IMR-90 (cell line): ENCODE data around the gene GJA4. TPM values are rescaled to one million over a fixed set of nuclear protein-coding genes. Genes with fewer than 3 reads are reported as not detected.

Experiments used
- ATAC-seq: fragments of 200-7000 bp; cut with Tn5 transposase; 2 replicates; pipeline ENCODE4 v1.9.1; 2020; ENCODE audit warnings: low read depth, mild to moderate bottlenecking, moderate library complexity
- BruUV-seq: library from RNA; stranded (reverse); fragments of 400-500 nt; replicated peaks from 2 replicates; lab custom pipeline; 2021; lab: Mats Ljungman, UMichigan
- CTCF ChIA-PET: fragments of 300-600 bp; formaldehyde crosslinking; extraction: SDS; loops from one replicate; lab custom pipeline; 2021; ENCODE audit warnings: antibody characterized with exemption; lab: Yijun Ruan, JAX
- POLR2A ChIA-PET: fragments of 300-600 bp; sonication (Branson Sonifier 250); formaldehyde crosslinking; loops from one replicate; lab custom pipeline; 2022; ENCODE audit warnings: antibody characterized with exemption; ENCODE audit not compliant: unreplicated experiment; lab: Charles Lee
- DNase-seq: peaks from one replicate; pipeline ENCODE4 v3.0.0; 2013
- H2AFZ ChIP-seq: replicated peaks from 2 replicates; pipeline ENCODE3; 2013; ENCODE audit warnings: low read length, mild to moderate bottlenecking; ENCODE audit not compliant: poor library complexity
- H2AK5ac ChIP-seq: 2 replicates; pipeline ENCODE4 v1.6.1; 2013; ENCODE audit warnings: low read depth, low read length, inconsistent platforms
- H2AK9ac ChIP-seq: replicated peaks from 2 replicates; pipeline ENCODE3; 2013; ENCODE audit warnings: mild to moderate bottlenecking, low read depth, low read length, moderate library complexity; ENCODE audit not compliant: poor library complexity
- H2BK120ac ChIP-seq: 2 replicates; pipeline ENCODE4 v1.6.1; 2013; ENCODE audit warnings: low read depth, low read length, inconsistent platforms
- H2BK15ac ChIP-seq: 3 replicates; pipeline ENCODE4 v1.6.1; 2013; ENCODE audit warnings: low read depth, low read length, inconsistent platforms
- H2BK20ac ChIP-seq: 2 replicates; pipeline ENCODE4 v1.6.1; 2013; ENCODE audit warnings: low read depth, mild to moderate bottlenecking, inconsistent platforms, low read length, moderate library complexity
- H2BK5ac ChIP-seq: 2 replicates; pipeline ENCODE4 v1.6.1; 2013; ENCODE audit warnings: mild to moderate bottlenecking, low read depth, low read length, inconsistent platforms; ENCODE audit not compliant: poor library complexity, severe bottlenecking
- H3K14ac ChIP-seq: replicated peaks from 2 replicates; pipeline ENCODE4 v1.6.1; 2013; ENCODE audit warnings: low read depth, low read length, inconsistent platforms
- H3K18ac ChIP-seq: 2 replicates; pipeline ENCODE4 v1.6.1; 2013; ENCODE audit warnings: low read depth, low read length, control low read depth
- H3K23ac ChIP-seq: 2 replicates; pipeline ENCODE4 v1.6.1; 2013; ENCODE audit warnings: low read depth, low read length, inconsistent platforms
- H3K27ac ChIP-seq: 2 replicates; pipeline ENCODE4 v1.5.1; 2013; ENCODE audit warnings: mild to moderate bottlenecking, control low read depth, low read length; ENCODE audit not compliant: insufficient read depth
- H3K27me3 ChIP-seq: 2 replicates; pipeline ENCODE4 v1.6.1; 2013; ENCODE audit warnings: low read length; ENCODE audit not compliant: control insufficient read depth, insufficient read depth
- H3K36me3 ChIP-seq: 2 replicates; pipeline ENCODE4 v1.6.1; 2013; ENCODE audit warnings: low read length, mixed read lengths; ENCODE audit not compliant: control insufficient read depth, insufficient read depth
- H3K4ac ChIP-seq: 2 replicates; pipeline ENCODE4 v1.6.1; 2013; ENCODE audit warnings: low read depth, low read length, inconsistent platforms
- H3K4me1 ChIP-seq: 2 replicates; pipeline ENCODE4 v1.6.1; 2013; ENCODE audit warnings: low read length, mixed read lengths; ENCODE audit not compliant: control insufficient read depth, insufficient read depth
- H3K4me2 ChIP-seq: 2 replicates; pipeline ENCODE4 v1.6.1; 2013; ENCODE audit warnings: low read depth, mild to moderate bottlenecking, control low read depth, low read length, moderate library complexity
- H3K4me3 ChIP-seq: 2 replicates; pipeline ENCODE4 v1.5.1; 2013; ENCODE audit warnings: low read depth, mild to moderate bottlenecking, control low read depth, low read length, moderate library complexity; ENCODE audit not compliant: insufficient read depth
- H3K56ac ChIP-seq: 2 replicates; pipeline ENCODE4 v1.6.1; 2013; ENCODE audit warnings: low read length, inconsistent platforms; ENCODE audit not compliant: insufficient read depth; ENCODE audit errors: extremely low read depth
- H3K79me1 ChIP-seq, 2 experiments: 2 replicates each; pipeline ENCODE4 v1.6.1; 2013; ENCODE audit warnings: low read length in 2 of 2, inconsistent platforms in 1 of 2, low read depth in 1 of 2
- H3K9ac ChIP-seq: 2 replicates; pipeline ENCODE4 v1.6.1; 2013; ENCODE audit warnings: low read depth, low read length, control low read depth
- H3K9me1 ChIP-seq: 2 replicates; pipeline ENCODE4 v1.6.1; 2013; ENCODE audit warnings: low read length, inconsistent platforms; ENCODE audit not compliant: insufficient read depth
- H3K9me3 ChIP-seq: 2 replicates; pipeline ENCODE4 v1.6.1; 2013; ENCODE audit warnings: low read length; ENCODE audit not compliant: control insufficient read depth, insufficient read depth
- H4K20me1 ChIP-seq: 2 replicates; pipeline ENCODE4 v1.6.1; 2013; ENCODE audit warnings: low read length, inconsistent platforms; ENCODE audit not compliant: insufficient read depth
- H4K5ac ChIP-seq: 2 replicates; pipeline ENCODE4 v1.6.1; 2013; ENCODE audit warnings: mild to moderate bottlenecking, low read depth, low read length, control low read depth
- H4K8ac ChIP-seq, 2 experiments: 2 replicates each; pipeline ENCODE4 v1.6.1; 2013; ENCODE audit warnings: low read depth in 2 of 2, low read length in 2 of 2, control low read depth in 1 of 2, inconsistent platforms in 1 of 2
- H4K91ac ChIP-seq: 2 replicates; pipeline ENCODE4 v1.6.1; 2013; ENCODE audit warnings: low read depth, low read length, inconsistent platforms; ENCODE audit not compliant: insufficient read depth
- MAFK ChIP-seq: IDR thresholded peaks from 2 replicates; pipeline ENCODE4 v1.6.1; 2012; ENCODE audit warnings: low read depth, low read length, improper control_type of control experiment
- NFE2L2 ChIP-seq: fragments of 150-350 bp; IDR thresholded peaks from 2 replicates; pipeline ENCODE4 v1.6.1; 2016; ENCODE audit warnings: low read depth, mild to moderate bottlenecking, low read length
- WGBS, 2 experiments: methylation state at CpG; one replicate each; pipeline versions ENCODE4 v1.1.5 to v1.1.7; 2013; ENCODE audit warnings: missing lambda C conversion rate in 2 of 2; ENCODE audit not compliant: insufficient read length in 1 of 2; ENCODE audit errors: extremely low coverage in 2 of 2; 5-methylcytosine and 5-hydroxymethylcytosine counted together
- dilution Hi-C: fragments of 300-500 bp; cut with HindIII; formaldehyde crosslinking; loops from one replicate; pipeline ENCODE4 v1.14.3; 2018; ENCODE audit warnings: low sequenced_read_pairs; ENCODE audit not compliant: unreplicated experiment
- in situ Hi-C: fragments of 300-500 bp; cut with MboI; formaldehyde crosslinking; loops from 3 replicates; pipeline ENCODE4 v1.14.3; 2019; ENCODE audit warnings: low sequenced_read_pairs, inconsistent platforms, mixed read lengths
- intact Hi-C: fragments of 100-400 bp; cut with micrococcal nuclease; formaldehyde crosslinking; loops from 2 replicates; pipeline ENCODE4 v1.10.0; 2022
- polyA plus RNA-seq, 3 experiments: library from polyadenylated mRNA; depleted of rRNA; stranded (reverse); fragments of >200 nt; gene quantifications; 2 replicates each; pipeline ENCODE4 v1.2.3, GENCODE V29; 2012; ENCODE audit warnings: low replicate concordance in 1 of 3
- total RNA-seq: library from RNA; depleted of rRNA; stranded (reverse); fragments of >200 nt; gene quantifications from 2 replicates; pipeline ENCODE4 v1.2.3, GENCODE V29; 2012

The GJA4 gene
- total and polyA plus RNA-seq, 2 of the 4 experiments (the other 2 are of a cell fraction), result not detected

DNA sequence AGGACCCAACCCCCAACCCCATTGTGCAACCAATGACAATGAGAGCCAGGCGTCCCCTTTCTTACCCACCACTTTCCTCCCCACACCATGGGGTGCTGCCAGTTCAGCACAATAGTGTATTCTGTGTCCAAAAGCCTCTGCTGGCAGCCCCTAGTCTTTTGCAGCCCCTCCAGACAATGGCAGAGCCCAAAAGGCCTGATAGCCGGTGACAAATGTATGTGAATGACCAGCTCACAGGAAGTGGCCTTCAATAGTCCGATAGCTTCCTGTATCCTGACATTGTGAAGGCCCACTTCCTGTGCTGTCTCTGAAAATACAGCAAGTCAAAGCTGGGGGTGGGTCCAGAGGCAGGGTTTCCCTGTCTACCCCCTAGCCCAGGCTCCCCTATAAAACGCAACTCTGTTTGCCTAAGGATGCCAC, 50.2 kb downstream of the GJA4 start:
- no peak for DNase-seq
- POLR2A ChIA-PET, result no interaction called here
- Histone ChIP-seq H3K56ac (no peak overlapping the region), H2BK120ac (no peak overlapping the region), H3K14ac (no peak overlapping the region), H3K27me3 (no peaks in the 10 kb centered on the region), H3K9me1 (no peaks in the 10 kb centered on the region; the same call in 1 of the 2 replicates), H3K4ac (no peak overlapping the region), H3K9ac (no peak overlapping the region), H3K4me3 (no peak overlapping the region), H3K4me1 (no peaks in the 10 kb centered on the region), H3K4me2 (no peak overlapping the region), H4K8ac (no peak overlapping the region), H3K36me3 (no peaks in the 10 kb centered on the region; the same call in none of the 2 replicates), H3K79me1 (no peaks in the 10 kb centered on the region; a peak in 2 of 4 replicates), H3K27ac (no peak overlapping the region), H2BK15ac (no peak overlapping the region), H4K5ac (no peak overlapping the region), H2AFZ (no peak overlapping the region), H3K18ac (no peak overlapping the region), H4K20me1 (peaks cover 4% of the 10 kb centered on the region), H3K9me3 (no peaks in the 10 kb centered on the region), H2AK9ac (peak overlapping the region; percentile 68), H2AK5ac (no peak overlapping the region), H4K91ac (no peak overlapping the region), H2BK5ac (no peak overlapping the region), H2BK20ac (no peak overlapping the region), H3K23ac (no peak overlapping the region)
- intact Hi-C loops (no loop called here), in situ Hi-C loops (no loop called here), dilution Hi-C loops (no loop called here)
- no peak for ATAC-seq
- WGBS, 2 experiments, result 82% methylated on average over 2 of the region's 4 CpGs; no CpG with 5 or more reads in 1 of the 2 experiments
- no TSS peak for BruUV-seq
- TF ChIP-seq NFE2L2, result no peak
- no peak for TF ChIP-seq MAFK
- CTCF ChIA-PET, result interaction anchor here (1.0 to 1.6 kb wide), 2 partner anchors 17 to 28 kb away, joined by 3 to 5 read pairs; partner anchors contain the start of gene SMIM12
